ENCODE measurements around the gene SPACA5B. TPM values are rescaled to one million over a fixed set of nuclear protein-coding genes. Genes with fewer than 3 reads are reported as not detected.
"Not testable (repeated sequence)": the region's sequence is repeated elsewhere in the genome, so short reads cannot be mapped to it uniquely, and the experiment has no call there.

SPACA5B gene
- total and polyA plus RNA-seq, 10 of the 15 experiments (the other 5 are each of a cell fraction or from before 2014, with no cell fraction given), result 1.0 TPM; not detected in 9

GRCh38 chrX:48181882-48182281 is 51.5 kb downstream of the SPACA5B start:
- ATAC-seq; SMC1A ChIA-PET (ENCODE audit: uncharacterized antibody, unreplicated experiment); BruUV-seq (replicated peaks); H4K20me1 ChIP-seq (ENCODE audit: control insufficient read depth, insufficient read depth); H3K4me3 ChIP-seq; H3K79me2 ChIP-seq (ENCODE audit: control insufficient read depth, insufficient read depth, low read length); H3K9me3 ChIP-seq (replicated peaks; ENCODE audit: control insufficient read depth, insufficient read depth, low read length); intact Hi-C loops (cut with micrococcal nuclease; ENCODE audit: unreplicated experiment); H3K4me1 ChIP-seq (ENCODE audit: control insufficient read depth, insufficient read depth, low read length); H3K27ac ChIP-seq (ENCODE audit: control insufficient read depth, insufficient read depth); H3K9ac ChIP-seq (ENCODE audit: control insufficient read depth, insufficient read depth, low read length); POLR2A ChIA-PET; H3K4me2 ChIP-seq (ENCODE audit: control insufficient read depth, insufficient read depth); CTCF ChIA-PET; DNase-seq (ENCODE audit: low read depth, low spot score); H3K27me3 ChIP-seq (replicated peaks in 1 of 2; ENCODE audit: control insufficient read depth in 2 of 2, insufficient read depth in 2 of 2, low read length in 1 of 2); H2AFZ ChIP-seq (ENCODE audit: control insufficient read depth, low read depth, low read length); in situ Hi-C loops (cut with MboI); RAD21 ChIA-PET (ENCODE audit: unreplicated experiment); FAIRE-seq; H3K36me3 ChIP-seq (ENCODE audit: control insufficient read depth in 2 of 2, insufficient read depth in 2 of 2, low read length in 1 of 2): not testable (repeated sequence)
- 7% methylated on average over 5 of the region's 5 CpGs for WGBS (ENCODE audit: insufficient coverage, insufficient replicate concordance, low lambda C conversion rate, missing lambda C conversion rate)

Small RNA genes lying within 50 kb of the gene (small RNA-seq; reads per million reads assigned to genes)
- gene AC245047.7 (not detected), gene RNU6-707P (not detected)

Other genes starting within 250 kb of the SPACA5B start
- 3.0 and 3.2 TPM in 2 replicates for gene ZNF182, start 126.6 kb upstream of the SPACA5B start, total RNA-seq (2014; rRNA removed)
- gene ZNF182, start 126.6 kb upstream of the SPACA5B start, total RNA-seq (2014; rRNA removed; fragmentation: Illumina TruSeq; extraction: Trizol), result 7.0 and 7.1 TPM in 2 replicates
- 4.7 and 4.8 TPM in 2 replicates for gene ZNF182, start 126.6 kb upstream of the SPACA5B start, total RNA-seq (2021)
- gene ZNF182, start 126.6 kb upstream of the SPACA5B start, polyA plus RNA-seq (2011; rRNA removed), result 6.7 and 10.1 TPM in 2 replicates
- gene ZNF182, start 126.6 kb upstream of the SPACA5B start, polyA plus RNA-seq (2014; fragmentation: Illumina TruSeq; extraction: Trizol), result 7.0 and 8.4 TPM in 2 replicates
- gene ZNF182, start 126.6 kb upstream of the SPACA5B start, polyA plus RNA-seq (2014; fragmentation: Nextera tagmentation; extraction: Ambion mirVana), result 1 to 10 TPM in 1 of 2 experiments, under 1 TPM in 1; 0.85 to 2.3 TPM
- 4.7 and 5.0 TPM in 2 replicates for gene ZNF182, start 126.6 kb upstream of the SPACA5B start, polyA plus RNA-seq (2014; rRNA removed)
- gene ZNF182, start 126.6 kb upstream of the SPACA5B start, polyA plus RNA-seq (2016; fragmentation: Nextera tagmentation; extraction: Ambion mirVana), result 1 to 10 TPM; 5.9 to 6.0 TPM
- 0.23 TPM in 1 of 2 replicates, not detected in the other for gene SPACA5, start 123.6 kb upstream of the SPACA5B start, total RNA-seq (2014; rRNA removed)
- gene SPACA5, start 123.6 kb upstream of the SPACA5B start, total RNA-seq (2014; rRNA removed; fragmentation: Illumina TruSeq; extraction: Trizol), result 0.27 TPM in 1 of 2 replicates, not detected in the other
- not detected in 2 replicates for gene SPACA5, start 123.6 kb upstream of the SPACA5B start, total RNA-seq (2021)
- gene SPACA5, start 123.6 kb upstream of the SPACA5B start, polyA plus RNA-seq (2011; rRNA removed), result not detected in 2 replicates
- not detected in 2 replicates for gene SPACA5, start 123.6 kb upstream of the SPACA5B start, polyA plus RNA-seq (2014; fragmentation: Illumina TruSeq; extraction: Trizol)
- under 1 TPM; 0.18 to 0.97 TPM for gene SPACA5, start 123.6 kb upstream of the SPACA5B start, polyA plus RNA-seq (2014; fragmentation: Nextera tagmentation; extraction: Ambion mirVana)
- not detected in 2 replicates for gene SPACA5, start 123.6 kb upstream of the SPACA5B start, polyA plus RNA-seq (2014; rRNA removed)
- gene SPACA5, start 123.6 kb upstream of the SPACA5B start, polyA plus RNA-seq (2016; fragmentation: Nextera tagmentation; extraction: Ambion mirVana), result under 1 TPM; 0.24 to 0.42 TPM
- gene ZNF630, start 59.0 kb upstream of the SPACA5B start, total RNA-seq (2014; rRNA removed), result 0.96 and 2.1 TPM in 2 replicates
- 1.9 and 2.0 TPM in 2 replicates for gene ZNF630, start 59.0 kb upstream of the SPACA5B start, total RNA-seq (2014; rRNA removed; fragmentation: Illumina TruSeq; extraction: Trizol)
- gene ZNF630, start 59.0 kb upstream of the SPACA5B start, total RNA-seq (2021), result 1.2 and 1.8 TPM in 2 replicates
- 0.99 and 1.3 TPM in 2 replicates for gene ZNF630, start 59.0 kb upstream of the SPACA5B start, polyA plus RNA-seq (2011; rRNA removed)
- gene ZNF630, start 59.0 kb upstream of the SPACA5B start, polyA plus RNA-seq (2014; fragmentation: Illumina TruSeq; extraction: Trizol), result 1.7 and 2.0 TPM in 2 replicates
- gene ZNF630, start 59.0 kb upstream of the SPACA5B start, polyA plus RNA-seq (2014; fragmentation: Nextera tagmentation; extraction: Ambion mirVana), result 1 to 10 TPM; 1.0 to 1.5 TPM
- 1.0 and 1.3 TPM in 2 replicates for gene ZNF630, start 59.0 kb upstream of the SPACA5B start, polyA plus RNA-seq (2014; rRNA removed)
- 1 to 10 TPM; 1.1 TPM for gene ZNF630, start 59.0 kb upstream of the SPACA5B start, polyA plus RNA-seq (2016; fragmentation: Nextera tagmentation; extraction: Ambion mirVana)
- not detected in 2 replicates for gene SSX5, start 66.2 kb downstream of the SPACA5B start, total RNA-seq (2014; rRNA removed)
- not detected in 2 replicates for gene SSX5, start 66.2 kb downstream of the SPACA5B start, total RNA-seq (2014; rRNA removed; fragmentation: Illumina TruSeq; extraction: Trizol)
- not detected in 2 replicates for gene SSX5, start 66.2 kb downstream of the SPACA5B start, total RNA-seq (2021)
- gene SSX5, start 66.2 kb downstream of the SPACA5B start, polyA plus RNA-seq (2011; rRNA removed), result 0.05 TPM in 1 of 2 replicates, not detected in the other
- not detected in 2 replicates for gene SSX5, start 66.2 kb downstream of the SPACA5B start, polyA plus RNA-seq (2014; fragmentation: Illumina TruSeq; extraction: Trizol)
- not detected for gene SSX5, start 66.2 kb downstream of the SPACA5B start, polyA plus RNA-seq (2014; fragmentation: Nextera tagmentation; extraction: Ambion mirVana)
- not detected in 2 replicates for gene SSX5, start 66.2 kb downstream of the SPACA5B start, polyA plus RNA-seq (2014; rRNA removed)
- not detected for gene SSX5, start 66.2 kb downstream of the SPACA5B start, polyA plus RNA-seq (2016; fragmentation: Nextera tagmentation; extraction: Ambion mirVana)
- not detected in 2 replicates for gene SSX1, start 124.8 kb downstream of the SPACA5B start, total RNA-seq (2014; rRNA removed)
- not detected in 2 replicates for gene SSX1, start 124.8 kb downstream of the SPACA5B start, total RNA-seq (2014; rRNA removed; fragmentation: Illumina TruSeq; extraction: Trizol)
- 0.15 TPM in 1 of 2 replicates, not detected in the other for gene SSX1, start 124.8 kb downstream of the SPACA5B start, total RNA-seq (2021)
- gene SSX1, start 124.8 kb downstream of the SPACA5B start, polyA plus RNA-seq (2011; rRNA removed), result 0.17 and 0.26 TPM in 2 replicates
- not detected in 2 replicates for gene SSX1, start 124.8 kb downstream of the SPACA5B start, polyA plus RNA-seq (2014; fragmentation: Illumina TruSeq; extraction: Trizol)
- not detected for gene SSX1, start 124.8 kb downstream of the SPACA5B start, polyA plus RNA-seq (2014; fragmentation: Nextera tagmentation; extraction: Ambion mirVana)
- gene SSX1, start 124.8 kb downstream of the SPACA5B start, polyA plus RNA-seq (2014; rRNA removed), result not detected in 2 replicates
- gene SSX1, start 124.8 kb downstream of the SPACA5B start, polyA plus RNA-seq (2016; fragmentation: Nextera tagmentation; extraction: Ambion mirVana), result not detected
- gene SSX3, start 226.1 kb downstream of the SPACA5B start, total RNA-seq (2014; rRNA removed), result not detected in 2 replicates
- not detected in 2 replicates for gene SSX3, start 226.1 kb downstream of the SPACA5B start, total RNA-seq (2014; rRNA removed; fragmentation: Illumina TruSeq; extraction: Trizol)
- not detected in 2 replicates for gene SSX3, start 226.1 kb downstream of the SPACA5B start, total RNA-seq (2021)
- gene SSX3, start 226.1 kb downstream of the SPACA5B start, polyA plus RNA-seq (2011; rRNA removed), result not detected in 2 replicates
- not detected in 2 replicates for gene SSX3, start 226.1 kb downstream of the SPACA5B start, polyA plus RNA-seq (2014; fragmentation: Illumina TruSeq; extraction: Trizol)
- gene SSX3, start 226.1 kb downstream of the SPACA5B start, polyA plus RNA-seq (2014; fragmentation: Nextera tagmentation; extraction: Ambion mirVana), result not detected
- gene SSX3, start 226.1 kb downstream of the SPACA5B start, polyA plus RNA-seq (2014; rRNA removed), result not detected in 2 replicates
- gene SSX3, start 226.1 kb downstream of the SPACA5B start, polyA plus RNA-seq (2016; fragmentation: Nextera tagmentation; extraction: Ambion mirVana), result not detected